Panc1 (cell line): Measurements from ENCODE around the gene PARVB. TPM values are rescaled to one million over a fixed set of nuclear protein-coding genes. Genes with fewer than 3 reads are reported as not detected.

Experiments
- ATAC-seq: fragments of 200-7000 bp; cut with Tn5 transposase; 2 replicates; pipeline ENCODE4 v1.9.1; 2020; ENCODE audit warnings: mild to moderate bottlenecking, moderate library complexity
- BruUV-seq: library from RNA; stranded (reverse); fragments of 400-500 nt; replicated peaks from 2 replicates; lab custom pipeline; 2021; lab: Mats Ljungman, UMichigan
- CTCF ChIA-PET: fragments of 300-600 bp; sonication (Branson Sonifier 250); formaldehyde crosslinking; loops from one replicate; lab custom pipeline; 2022; ENCODE audit warnings: antibody characterized with exemption; lab: Charles Lee
- POLR2A ChIA-PET: fragments of 300-600 bp; sonication (Branson Sonifier 250); formaldehyde crosslinking; loops from one replicate; lab custom pipeline; 2022; ENCODE audit warnings: antibody characterized with exemption; lab: Charles Lee
- DNase-seq: peaks from one replicate; pipeline ENCODE4 v3.0.0-alpha.2; 2010; ENCODE audit warnings: low read depth, low spot score
- H3K27ac ChIP-seq: 2 replicates; pipeline ENCODE4 v1.5.1; 2011; ENCODE audit warnings: mild to moderate bottlenecking, low read length, inconsistent platforms
- H3K27me3 ChIP-seq: fragments of 200-500 bp; sonication (Bioruptor generic); 2 replicates; pipeline ENCODE4 v1.6.0; 2014; ENCODE audit warnings: low read length, inconsistent platforms; ENCODE audit not compliant: control insufficient read depth, insufficient read depth
- H3K36me3 ChIP-seq: fragments of 200-500 bp; sonication (Bioruptor generic); 2 replicates; pipeline ENCODE4 v1.5.1; 2014; ENCODE audit warnings: inconsistent platforms, mild to moderate bottlenecking, low read length, moderate library complexity; ENCODE audit not compliant: control insufficient read depth, insufficient read depth
- H3K4me1 ChIP-seq: 2 replicates; pipeline ENCODE4 v1.5.1; 2011; ENCODE audit warnings: inconsistent platforms, mild to moderate bottlenecking, low read length, moderate library complexity; ENCODE audit not compliant: control insufficient read depth, insufficient read depth
- H3K4me3 ChIP-seq, 2 experiments: 2 replicates each; pipeline ENCODE4 v1.5.1; 2011 to 2012; ENCODE audit warnings: low read depth in 2 of 2, low read length in 2 of 2, mild to moderate bottlenecking in 2 of 2, inconsistent platforms in 1 of 2, moderate library complexity in 1 of 2
- H3K9me3 ChIP-seq: fragments of 200-500 bp; sonication (Bioruptor generic); 2 replicates; pipeline ENCODE4 v1.5.1; 2014; ENCODE audit warnings: low read depth, mild to moderate bottlenecking, inconsistent platforms, low read length, moderate library complexity; ENCODE audit not compliant: control insufficient read depth, insufficient read depth
- CTCF ChIP-seq: fragments of 450-650 bp; IDR thresholded peaks from 2 replicates; pipeline ENCODE4 v1.5.1; 2017; ENCODE audit warnings: mild to moderate bottlenecking
- POLR2AphosphoS5 ChIP-seq: IDR thresholded peaks from 2 replicates; pipeline ENCODE4 v1.6.1; 2012; ENCODE audit warnings: mild to moderate bottlenecking, low read depth, low read length, moderate library complexity
- REST ChIP-seq, 2 experiments: IDR thresholded peaks; 2 replicates each; pipeline ENCODE4 v1.6.1; 2011 to 2012; ENCODE audit warnings: low read depth in 2 of 2, control low read depth in 1 of 2, low read length in 1 of 2, mild to moderate bottlenecking in 1 of 2, moderate library complexity in 1 of 2; ENCODE audit not compliant: insufficient read depth in 1 of 2
- SIN3A ChIP-seq: IDR thresholded peaks from 2 replicates; pipeline ENCODE4 v1.6.1; 2012; ENCODE audit warnings: low read depth, mild to moderate bottlenecking, low read length, moderate library complexity, borderline replicate concordance; ENCODE audit not compliant: insufficient read depth
- TCF7L2 ChIP-seq: IDR thresholded peaks from 2 replicates; pipeline ENCODE4 v1.6.1; 2011; ENCODE audit warnings: mild to moderate bottlenecking, low read depth, low read length, inconsistent platforms
- in situ Hi-C: cut with HindIII; loops from 2 replicates; pipeline ENCODE4 v1.10.0; 2016; ENCODE audit warnings: low sequenced_read_pairs, low pct_unique_long_range_greater_than_20kb
- intact Hi-C: fragments of 100-400 bp; cut with micrococcal nuclease; formaldehyde crosslinking; loops from one replicate; pipeline ENCODE4 v1.10.0; 2022; ENCODE audit not compliant: unreplicated experiment
- total RNA-seq: library from RNA; stranded (reverse); gene quantifications from one replicate; pipeline ENCODE4 v1.2.1, GENCODE V29; 2021; ENCODE audit not compliant: unreplicated experiment

The PARVB gene
- total RNA-seq, 1 experiment from 2014 or later, result 28.1 TPM

GRCh38 chr22:44204739-44205515 is 180.8 kb downstream of the PARVB start:
- DNase-seq (no peak), ATAC-seq (peak; percentile 21; the same call in 1 of the 2 replicates)
- H3K36me3 ChIP-seq, result no peaks in the 10 kb centered on the region
- H3K9me3 ChIP-seq, result no peaks in the 10 kb centered on the region
- in situ Hi-C loops (no loop called here), intact Hi-C loops (no loop called here)
- TF ChIP-seq REST (IDR thresholded peaks at IDR 0.05; ENCODE audit: insufficient read depth in 1 of 2, low read depth in 2 of 2, low read length in 1 of 2) (no peak), TCF7L2 (no peak), CTCF (no peak), POLR2AphosphoS5 (no peak), SIN3A (no peak)
- H3K4me1 ChIP-seq, result no peaks in the 10 kb centered on the region
- ChIA-PET CTCF (no interaction called here), POLR2A (no interaction called here)
- H3K27ac ChIP-seq, result no peak overlapping the region
- H3K4me3 ChIP-seq, result no peak overlapping the region
- BruUV-seq, result no TSS peak
- H3K27me3 ChIP-seq, result no peaks in the 10 kb centered on the region

- Histone ChIP-seq H3K27me3 (no peaks in the 10 kb centered on the region), H3K4me1 (no peaks in the 10 kb centered on the region), H3K4me3 (no peak overlapping the region), H3K27ac (no peak overlapping the region), H3K36me3 (no peaks in the 10 kb centered on the region), H3K9me3 (no peaks in the 10 kb centered on the region)
- DNase-seq, result no peak
- BruUV-seq, result no TSS peak
- POLR2A ChIA-PET, result no interaction called here
- in situ Hi-C loops, result no loop called here
- intact Hi-C loops, result no loop called here
- ATAC-seq, result no peak
- CTCF ChIA-PET, result no interaction called here
- no peak for TF ChIP-seq POLR2AphosphoS5
- TF ChIP-seq SIN3A, result no peak
- TF ChIP-seq REST (IDR thresholded peaks at IDR 0.05; ENCODE audit: insufficient read depth in 1 of 2, low read depth in 2 of 2, low read length in 1 of 2), result no peak
- no peak for TF ChIP-seq CTCF
- no peak for TF ChIP-seq TCF7L2
These were observed 181.6 kb downstream of the PARVB start for GRCh38 chr22:44205516-44206329.
